A549 (cell line): ENCODE data around the gene FXR1. TPM values are rescaled to one million over a fixed set of nuclear protein-coding genes. Genes with fewer than 3 reads are reported as not detected.
A peak's percentile ranks its signal among the peaks of the same experiment; 100 is the strongest.

Experiments used
- ATAC-seq, 2 experiments: fragments of 200-7000 bp in 1 of 2; fragments of >200 bp in 1 of 2; cut with Nextera tagmentation in 1 of 2; cut with Tn5 transposase in 1 of 2; 3 replicates each; pipeline versions ENCODE4 v1.8.0 to v1.9.1; 2018 to 2020; ENCODE audit warnings: mild to moderate bottlenecking in 1 of 2, moderate library complexity in 1 of 2
- CTCF ChIA-PET: fragments of 300-600 bp; sonication (Branson Sonifier 250); formaldehyde crosslinking; extraction: SDS; loops from one replicate; lab custom pipeline; 2021; ENCODE audit warnings: antibody characterized with exemption, inconsistent platforms; lab: Yijun Ruan, JAX
- POLR2A ChIA-PET: fragments of 350-600 bp; formaldehyde crosslinking; extraction: SDS; loops from one replicate; lab custom pipeline; 2021; ENCODE audit warnings: antibody characterized with exemption, inconsistent platforms; lab: Yijun Ruan, JAX
- DNase-seq, 2 experiments: peaks; one replicate each; pipeline versions ENCODE4 v3.0.0 to v3.0.0-alpha.2; 2011 to 2016; ENCODE audit warnings: low read depth in 1 of 2, low spot score in 1 of 2
- FAIRE-seq: peaks from 2 replicates; lab custom pipeline; 2011; peaks lifted over from hg19 to GRCh38; lab: Jason Lieb, UNC
- H3K27ac ChIP-seq, 2 experiments: fragments of >200 bp; sonication (Bioruptor Twin); formaldehyde crosslinking; 3 replicates each; pipeline ENCODE4 v1.5.1; 2016 to 2017
- H3K4me1 ChIP-seq: fragments of >200 bp; sonication (Bioruptor Twin); formaldehyde crosslinking; 3 replicates; pipeline ENCODE4 v1.6.1; 2016
- H3K4me2 ChIP-seq: fragments of >200 bp; sonication (Bioruptor Twin); formaldehyde crosslinking; 3 replicates; pipeline ENCODE4 v1.6.1; 2016
- H3K4me3 ChIP-seq: fragments of >200 bp; sonication (Bioruptor Twin); formaldehyde crosslinking; 3 replicates; pipeline ENCODE4 v1.5.1; 2016
- H3K9me3 ChIP-seq: fragments of >200 bp; sonication (Bioruptor Twin); formaldehyde crosslinking; 3 replicates; pipeline ENCODE4 v1.6.1; 2016
- CTCF ChIP-seq: fragments of >200 bp; sonication (Bioruptor Twin); formaldehyde crosslinking; IDR thresholded peaks from 3 replicates; pipeline ENCODE4 v1.5.1; 2016
- E2F6 ChIP-seq: IDR thresholded peaks from 2 replicates; pipeline ENCODE4 v1.6.1; 2012; ENCODE audit warnings: low read depth, borderline replicate concordance
- FOSL2 ChIP-seq, 2 experiments: fragments of 450-650 bp in 1 of 2; fragments of >200 bp in 1 of 2; sonication (Bioruptor Twin) in 1 of 2; formaldehyde crosslinking; IDR thresholded peaks; 2 replicates each; pipeline versions ENCODE4 v1.5.0 to v1.6.1; 2016 to 2020; ENCODE audit warnings: mild to moderate bottlenecking in 1 of 2, moderate library complexity in 1 of 2
- HMGXB4 ChIP-seq: fragments of 250-450 bp; sonication (Bioruptor Pico); IDR thresholded peaks from 2 replicates; pipeline ENCODE4 v1.5.0; 2021; ENCODE audit warnings: mild to moderate bottlenecking, moderate library complexity, borderline replicate concordance
- HOXB13 ChIP-seq: fragments of 250-450 bp; sonication (Bioruptor Pico); IDR thresholded peaks from 2 replicates; pipeline ENCODE4 v1.5.0; 2020; ENCODE audit warnings: low read depth, mild to moderate bottlenecking, moderate library complexity
- JUN ChIP-seq, 2 experiments: fragments of >200 bp; sonication (Bioruptor Twin); formaldehyde crosslinking; IDR thresholded peaks; 2 replicates in 1 of 2; 3 replicates in 1 of 2; pipeline ENCODE4 v1.6.1; 2016 to 2017
- JUNB ChIP-seq: fragments of >200 bp; sonication (Bioruptor Twin); formaldehyde crosslinking; IDR thresholded peaks from 2 replicates; pipeline ENCODE4 v1.6.1; 2016
- KDM5A ChIP-seq: fragments of 200-600 bp; sonication (generic); IDR thresholded peaks from 2 replicates; pipeline ENCODE4 v1.6.1; 2016; ENCODE audit warnings: antibody characterized with exemption, mild to moderate bottlenecking
- MAFK ChIP-seq: fragments of 450-650 bp; IDR thresholded peaks from 2 replicates; pipeline ENCODE4 v1.6.1; 2014; ENCODE audit not compliant: partially characterized antibody
- PHF8 ChIP-seq: fragments of 200-600 bp; sonication (generic); IDR thresholded peaks from 2 replicates; pipeline ENCODE4 v1.6.1; 2016; ENCODE audit warnings: low read depth, mild to moderate bottlenecking, antibody characterized with exemption, moderate library complexity, borderline replicate concordance
- POLR2A ChIP-seq: IDR thresholded peaks from 2 replicates; pipeline ENCODE4 v1.6.1; 2012; ENCODE audit warnings: mild to moderate bottlenecking, low read length
- RAD21 ChIP-seq, 2 experiments: fragments of >200 bp in 1 of 2; sonication (Bioruptor Twin) in 1 of 2; formaldehyde crosslinking in 1 of 2; IDR thresholded peaks in 1 of 2; conservative IDR thresholded peaks in 1 of 2; 2 replicates in 1 of 2; 3 replicates in 1 of 2; pipeline ENCODE4 v1.6.1; 2012 to 2018; ENCODE audit warnings: inconsistent platforms in 1 of 2
- RNF2 ChIP-seq: fragments of 200-600 bp; sonication (generic); IDR thresholded peaks from 2 replicates; pipeline ENCODE4 v1.6.1; 2016; ENCODE audit warnings: low read depth, mild to moderate bottlenecking, antibody characterized with exemption, moderate library complexity, borderline replicate concordance
- SREBF2 ChIP-seq: fragments of 450-650 bp; IDR thresholded peaks from 2 replicates; pipeline ENCODE4 v1.6.1; 2014; ENCODE audit warnings: mild to moderate bottlenecking, moderate library complexity
- TFCP2L1 ChIP-seq: fragments of 250-450 bp; sonication (Bioruptor Pico); IDR thresholded peaks from 2 replicates; pipeline ENCODE4 v1.5.0; 2021; ENCODE audit warnings: mild to moderate bottlenecking
- ZC3H11A ChIP-seq: fragments of 450-650 bp; IDR thresholded peaks from 2 replicates; pipeline ENCODE4 v1.6.1; 2014; ENCODE audit warnings: antibody characterized with exemption, mild to moderate bottlenecking
- ZSCAN20 ChIP-seq: fragments of 250-450 bp; sonication (Bioruptor Pico); IDR thresholded peaks from 2 replicates; pipeline ENCODE4 v1.8.0; 2022; ENCODE audit warnings: mild to moderate bottlenecking, moderate library complexity
- WGBS: methylation state at CpG from one replicate; pipeline ENCODE4 v1.1.6; 2017; ENCODE audit errors: missing lambda C conversion rate; 5-methylcytosine and 5-hydroxymethylcytosine counted together
- polyA minus RNA-seq: library from RNA; depleted of rRNA, polyadenylated mRNA; stranded (reverse); fragments of >200 nt; gene quantifications from 2 replicates; pipeline ENCODE4 v1.2.3, GENCODE V29; 2011; rRNA and poly(A)+ RNA removed
- polyA plus RNA-seq, 4 experiments: library from polyadenylated mRNA; depleted of rRNA in 3 of 4; stranded (reverse); fragments of >200 nt; fragmentation: RNase III in 1 of 4; extraction: RNeasy Plus Mini Kit Qiagen cat#74134 plus additional on column Dnase treatment in 1 of 4; gene quantifications; 2 replicates in 3 of 4; 3 replicates in 1 of 4; pipeline ENCODE4 v1.2.3, GENCODE V29; 2011 to 2017

The FXR1 gene
- polyA plus RNA-seq (2011; rRNA removed) (106 and 132 TPM in 2 replicates), polyA plus RNA-seq (2017; fragmentation: RNase III; extraction: RNeasy Plus Mini Kit Qiagen cat#74134 plus additional on column Dnase treatment) (95.0 to 101 TPM (median 98.3 TPM) in 3 replicates), polyA minus RNA-seq (98.4 and 105 TPM in 2 replicates)
- polyA plus RNA-seq (2012; cell fraction: cytosol; rRNA removed): 52.2 and 63.8 TPM in 2 replicates
- 31.4 and 42.8 TPM in 2 replicates for polyA plus RNA-seq (2012; cell fraction: nucleus; rRNA removed)

GRCh38 chr3:180912304-180913296 is at the start of gene FXR1:
FXR1 (plus strand) TSS chr3:180912670; CDS start chr3:180912686, 16 bp downstream.
- ChIA-PET CTCF (interaction anchor here (0.6 to 1.5 kb wide), 12 partner anchors 11 to 109 kb away, joined by 3 to 4 read pairs (median 3); no protein-coding TSS in a partner anchor), POLR2A (interaction anchor here (0.6 to 1.5 kb wide), 5 partner anchors 8 to 68 kb away, joined by 3 to 8 read pairs (median 4); no protein-coding TSS in a partner anchor)
- Histone ChIP-seq H3K27ac (peak within 1 kb of the TSS; percentile 92 to 93), H3K9me3 (no peaks in the 10 kb centered on the region), H3K4me2 (peak within 1 kb of the TSS; percentile 92), H3K4me3 (peak within 1 kb of the TSS; percentile 94), H3K4me1 (peaks cover 16% of the 10 kb centered on the region)
- FAIRE-seq (no peak), DNase-seq (peak; percentile 78 to 95), ATAC-seq (peak; percentile 99 to 100)
- 1% methylated on average over 48 of the region's 68 CpGs for WGBS
- TF ChIP-seq CTCF (peak; percentile 19; the same call in 1 of the 3 replicates), POLR2A (peak; percentile 53), ZSCAN20 (CRISPR knock-in tag) (no peak), PHF8 (peak; percentile 61; the same call in 1 of the 2 replicates), RAD21 (conservative IDR thresholded peaks at IDR 0.05 in 1 of 2, IDR thresholded peaks at IDR 0.05 in 1 of 2) (peak in 1 of 2 experiments; percentile 21; a peak in 1 of 5 replicates), KDM5A (peak; percentile 81), JUN (IDR thresholded peaks at IDR 0.05) (peak; percentile 31 to 41; a peak in 1 of 5 replicates), MAFK (no peak)

GRCh38 chr3:180870008-180870699 is 42.3 kb upstream of the FXR1 start:
- TF ChIP-seq ZC3H11A (no peak), RNF2 (no peak), HMGXB4 (CRISPR knock-in tag) (no peak), CTCF (no peak), FOSL2 (IDR thresholded peaks at IDR 0.05) (no peak), FOSL2 (CRISPR knock-in tag; IDR thresholded peaks at IDR 0.05) (no peak), E2F6 (no peak), SREBF2 (no peak), TFCP2L1 (CRISPR knock-in tag) (no peak), HOXB13 (CRISPR knock-in tag) (no peak), ZSCAN20 (CRISPR knock-in tag) (no peak), JUNB (no peak)
- TF ChIP-seq, all 56 proteins: peak for 0
- H3K9me3 ChIP-seq: no peaks in the 10 kb centered on the region
- H3K4me3 ChIP-seq: no peak overlapping the region
- no peak for DNase-seq
- ChIA-PET POLR2A (no interaction called here), CTCF (no interaction called here)
- no peaks in the 10 kb centered on the region for H3K4me1 ChIP-seq
- ATAC-seq: no peak
- no peak for FAIRE-seq
- no peak overlapping the region for H3K27ac ChIP-seq
- no peak overlapping the region for H3K4me2 ChIP-seq
- 71% methylated on average over 28 of the region's 28 CpGs for WGBS
